ENCODE results near the gene SEC61B. TPM values are rescaled to one million over a fixed set of nuclear protein-coding genes. Genes with fewer than 3 reads are reported as not detected.
A peak's percentile ranks its signal among the peaks of the same experiment; 100 is the strongest.

The SEC61B gene
- total RNA-seq, 2 donors from 2014 or later = 153 to 187 TPM

DNA sequence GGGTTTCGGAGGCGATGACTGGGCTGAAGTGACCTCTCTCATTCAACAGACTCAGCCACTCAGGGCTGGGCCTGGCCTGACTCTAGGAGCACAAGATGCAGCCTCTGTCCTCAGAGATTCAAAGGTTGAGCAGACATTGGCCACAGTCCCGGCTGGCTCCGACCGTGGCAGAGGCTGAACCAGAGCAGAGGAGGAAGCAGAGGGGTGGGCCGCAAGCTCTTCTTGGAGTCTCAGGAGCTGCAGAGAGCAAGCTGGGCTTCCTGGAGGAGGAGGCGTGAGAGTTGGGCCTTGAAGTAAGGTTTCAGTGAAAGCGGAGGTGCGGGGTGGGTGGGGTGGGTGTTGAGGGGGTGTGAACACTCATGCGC, 38.0 kb upstream of the SEC61B start:
- Histone ChIP-seq H3K36me3 (ENCODE audit: control insufficient read depth, insufficient read depth, low read length) (no peaks in the 10 kb centered on the region), H3K9ac (ENCODE audit: extremely low read depth, low read length, poor library complexity, severe bottlenecking) (no peak overlapping the region), H3K4me3 (ENCODE audit: low read length) (no peak overlapping the region), H3K4me1 (ENCODE audit: control insufficient read depth, insufficient read depth, low read length) (peaks cover 16% of the 10 kb centered on the region), H3K27ac (ENCODE audit: low read depth, low read length) (no peak overlapping the region), H3K27me3 (ENCODE audit: control insufficient read depth, insufficient read depth, low read length, poor library complexity, severe bottlenecking) (peaks cover 33% of the 10 kb centered on the region), H3K9me3 (ENCODE audit: control insufficient read depth, low read length) (no peaks in the 10 kb centered on the region)
- peaks cover 19% of the 10 kb centered on the region for H3K4me1 Mint-ChIP-seq
- peak overlapping the region; percentile 37 for H3K27ac Mint-ChIP-seq
- TF ChIP-seq, protein P1, sequence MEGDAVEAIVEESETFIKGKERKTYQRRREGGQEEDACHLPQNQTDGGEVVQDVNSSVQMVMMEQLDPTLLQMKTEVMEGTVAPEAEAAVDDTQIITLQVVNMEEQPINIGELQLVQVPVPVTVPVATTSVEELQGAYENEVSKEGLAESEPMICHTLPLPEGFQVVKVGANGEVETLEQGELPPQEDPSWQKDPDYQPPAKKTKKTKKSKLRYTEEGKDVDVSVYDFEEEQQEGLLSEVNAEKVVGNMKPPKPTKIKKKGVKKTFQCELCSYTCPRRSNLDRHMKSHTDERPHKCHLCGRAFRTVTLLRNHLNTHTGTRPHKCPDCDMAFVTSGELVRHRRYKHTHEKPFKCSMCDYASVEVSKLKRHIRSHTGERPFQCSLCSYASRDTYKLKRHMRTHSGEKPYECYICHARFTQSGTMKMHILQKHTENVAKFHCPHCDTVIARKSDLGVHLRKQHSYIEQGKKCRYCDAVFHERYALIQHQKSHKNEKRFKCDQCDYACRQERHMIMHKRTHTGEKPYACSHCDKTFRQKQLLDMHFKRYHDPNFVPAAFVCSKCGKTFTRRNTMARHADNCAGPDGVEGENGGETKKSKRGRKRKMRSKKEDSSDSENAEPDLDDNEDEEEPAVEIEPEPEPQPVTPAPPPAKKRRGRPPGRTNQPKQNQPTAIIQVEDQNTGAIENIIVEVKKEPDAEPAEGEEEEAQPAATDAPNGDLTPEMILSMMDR (conservative IDR thresholded peaks at IDR 0.05) = no peak
- 84 to 85% methylated on average over 4 to 10 of the region's 10 CpGs for WGBS, 2 experiments (ENCODE audit: insufficient coverage in 1 of 2, insufficient read length in 1 of 2)
- no peak overlapping the region for H3K4me3 Mint-ChIP-seq
- no peaks in the 10 kb centered on the region for H3K9me3 Mint-ChIP-seq
- DNase-seq = peak; percentile 62
- H3K27me3 Mint-ChIP-seq (ENCODE audit: insufficient read depth) = peaks cover 23% of the 10 kb centered on the region
- H3K36me3 Mint-ChIP-seq (ENCODE audit: low read depth) = no peaks in the 10 kb centered on the region

DNA sequence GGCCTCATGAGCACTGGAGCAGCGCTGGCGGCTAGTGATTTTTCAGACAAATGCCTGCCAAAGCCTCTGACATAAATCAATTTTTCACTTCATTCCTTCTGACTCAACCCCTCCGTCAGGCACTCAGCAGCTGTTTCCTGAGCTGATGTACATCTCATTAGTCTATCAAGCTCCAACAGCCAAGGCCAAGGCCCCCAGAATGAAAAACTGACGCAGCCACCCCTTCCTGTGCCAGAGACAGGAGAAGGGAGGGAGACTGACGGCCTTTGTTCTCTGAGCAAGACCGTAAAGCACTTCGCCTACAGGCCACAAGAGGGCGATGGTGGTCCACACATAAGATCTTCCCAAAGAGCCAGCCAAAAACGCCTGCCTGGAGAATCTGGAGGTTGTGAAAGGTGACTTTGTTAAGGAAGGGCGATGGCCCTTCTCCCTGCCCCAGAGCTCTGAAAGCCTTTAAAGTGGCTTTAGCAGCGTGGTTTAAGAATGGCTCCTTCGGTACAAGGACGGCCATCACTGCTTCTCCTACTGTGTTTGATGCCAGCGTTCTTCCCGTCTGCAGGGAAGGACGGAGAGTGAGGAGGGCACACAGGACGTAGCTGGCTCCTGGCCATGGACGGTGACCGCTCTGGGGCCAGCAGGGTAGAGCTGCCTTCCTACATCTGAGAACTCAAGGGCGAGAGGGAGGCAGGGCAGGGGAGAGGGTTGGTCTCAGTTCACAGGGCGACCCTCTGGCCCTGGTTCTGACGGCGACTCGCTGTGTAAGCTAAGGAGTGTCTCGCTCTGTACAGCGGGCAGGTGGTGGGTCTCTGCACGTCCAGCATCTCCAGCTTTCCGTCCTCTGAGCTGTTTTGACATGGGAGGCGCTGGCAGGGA, 37.4 kb upstream of the SEC61B start:
- H3K4me3 Mint-ChIP-seq = no peak overlapping the region
- no peaks in the 10 kb centered on the region for H3K36me3 ChIP-seq (ENCODE audit: control insufficient read depth, insufficient read depth, low read length)
- H3K27me3 ChIP-seq (ENCODE audit: control insufficient read depth, insufficient read depth, low read length, poor library complexity, severe bottlenecking) = peaks cover 26% of the 10 kb centered on the region
- no peaks in the 10 kb centered on the region for H3K36me3 Mint-ChIP-seq (ENCODE audit: low read depth)
- peaks cover 23% of the 10 kb centered on the region for H3K27me3 Mint-ChIP-seq (ENCODE audit: insufficient read depth)
- no peaks in the 10 kb centered on the region for H3K9me3 Mint-ChIP-seq
- H3K4me1 ChIP-seq (ENCODE audit: control insufficient read depth, insufficient read depth, low read length) = peaks cover 16% of the 10 kb centered on the region
- H3K27ac ChIP-seq (ENCODE audit: low read depth, low read length) = peak overlapping the region; percentile 27
- TF ChIP-seq, protein P1 (conservative IDR thresholded peaks at IDR 0.05) = peak; percentile 95
- DNase-seq = peak; percentile 96
- WGBS, 2 experiments (ENCODE audit: insufficient coverage in 1 of 2, insufficient read length in 1 of 2) = 64 to 65% methylated on average over 28 to 29 of the region's 29 CpGs
- no peak overlapping the region for H3K9ac ChIP-seq (ENCODE audit: extremely low read depth, low read length, poor library complexity, severe bottlenecking)
- peak overlapping the region; percentile 69 for H3K27ac Mint-ChIP-seq
- H3K4me3 ChIP-seq (ENCODE audit: low read length) = no peak overlapping the region
- peaks cover 19% of the 10 kb centered on the region for H3K4me1 Mint-ChIP-seq
- H3K9me3 ChIP-seq (ENCODE audit: control insufficient read depth, low read length) = no peaks in the 10 kb centered on the region

DNA sequence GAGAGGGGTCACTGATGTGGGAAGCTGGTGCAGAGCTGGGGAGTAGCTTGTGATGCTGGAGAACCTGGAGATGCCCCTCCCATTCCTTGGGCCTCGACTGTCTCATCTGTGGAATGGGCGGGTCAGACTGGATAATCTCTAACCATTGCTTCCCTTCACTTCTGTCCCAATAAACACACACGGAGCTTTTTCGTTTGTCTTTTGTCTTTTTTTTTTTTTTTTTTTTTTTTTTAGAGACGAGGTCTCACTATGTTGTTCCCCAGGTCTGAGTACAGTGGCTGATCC, 36.8 kb upstream of the SEC61B start:
- 97 to 100% methylated on average over 3 to 5 of the region's 5 CpGs for WGBS, 2 experiments (ENCODE audit: insufficient coverage in 1 of 2, insufficient read length in 1 of 2)
- H3K9ac ChIP-seq (ENCODE audit: extremely low read depth, low read length, poor library complexity, severe bottlenecking) = no peak overlapping the region
- no peaks in the 10 kb centered on the region for H3K36me3 Mint-ChIP-seq (ENCODE audit: low read depth)

More for the DNA sequence above, 36.8 kb upstream of the SEC61B start:
- TF ChIP-seq, protein P1 (conservative IDR thresholded peaks at IDR 0.05) = no peak
- Mint-ChIP-seq H3K27me3 (ENCODE audit: insufficient read depth) (peaks cover 23% of the 10 kb centered on the region), H3K9me3 (no peaks in the 10 kb centered on the region), H3K4me3 (no peak overlapping the region), H3K27ac (no peak overlapping the region), H3K4me1 (peaks cover 16% of the 10 kb centered on the region)
- Histone ChIP-seq H3K4me3 (ENCODE audit: low read length) (no peak overlapping the region), H3K27ac (ENCODE audit: low read depth, low read length) (no peak overlapping the region), H3K9me3 (ENCODE audit: control insufficient read depth, low read length) (no peaks in the 10 kb centered on the region), H3K27me3 (ENCODE audit: control insufficient read depth, insufficient read depth, low read length, poor library complexity, severe bottlenecking) (peaks cover 26% of the 10 kb centered on the region), H3K4me1 (ENCODE audit: control insufficient read depth, insufficient read depth, low read length) (peaks cover 13% of the 10 kb centered on the region), H3K36me3 (ENCODE audit: control insufficient read depth, insufficient read depth, low read length) (no peaks in the 10 kb centered on the region)
- DNase-seq = no peak

Data from endodermal cell (in vitro differentiated cells).